HG02852 (cell line): ENCODE measurements around the gene PRDM1.

ENCODE experiments used
- ATAC-seq: cut with Tn5 transposase; IDR thresholded peaks from one replicate; pipeline ENCODE4 v1.9.1; 2021; ENCODE audit warnings: mild to moderate bottlenecking, moderate library complexity; ENCODE audit not compliant: unreplicated experiment

Gene PRDM1

GRCh38 chr6:106085984-106086813 lies at the start of gene PRDM1:
Gene PRDM1, plus strand, starts transcription at chr6:106086336. Its CDS starts 218 bp downstream, at chr6:106086554.
- ATAC-seq = peak; percentile 64

- ATAC-seq = no peak
These were observed 49.1 kb upstream of the PRDM1 start for GRCh38 chr6:106037060-106037459.

GRCh38 chr6:106039897-106040592 lies 46.1 kb upstream of the PRDM1 start:
- ATAC-seq = no peak

- ATAC-seq = no peak
These were observed 42.0 kb upstream of the PRDM1 start for GRCh38 chr6:106044151-106044550.

- ATAC-seq = no peak
These were observed 41.1 kb upstream of the PRDM1 start for GRCh38 chr6:106045077-106045476.

GRCh38 chr6:106046116-106046853 lies 39.9 kb upstream of the PRDM1 start:
- no peak for ATAC-seq

- no peak for ATAC-seq
These were observed 39.3 kb upstream of the PRDM1 start for GRCh38 chr6:106046854-106047200.

- no peak for ATAC-seq
These were observed 37.8 kb upstream of the PRDM1 start for GRCh38 chr6:106048336-106048735.

- ATAC-seq = no peak
These were observed 35.6 kb upstream of the PRDM1 start for GRCh38 chr6:106050538-106050937.

- no peak for ATAC-seq
These were observed 34.9 kb upstream of the PRDM1 start for GRCh38 chr6:106051226-106051625.

GRCh38 chr6:106053484-106054205 lies 32.5 kb upstream of the PRDM1 start:
- no peak for ATAC-seq

- ATAC-seq = no peak
These were observed 30.6 kb upstream of the PRDM1 start for GRCh38 chr6:106055489-106055888.

GRCh38 chr6:106056060-106056745 lies 29.9 kb upstream of the PRDM1 start:
- ATAC-seq = no peak

- ATAC-seq = no peak
These were observed 29.3 kb upstream of the PRDM1 start for GRCh38 chr6:106056746-106057390.

GRCh38 chr6:106059331-106059730 lies 26.8 kb upstream of the PRDM1 start:
- ATAC-seq = no peak

GRCh38 chr6:106060167-106060566 lies 26.0 kb upstream of the PRDM1 start:
- no peak for ATAC-seq

GRCh38 chr6:106063448-106063850 lies 22.7 kb upstream of the PRDM1 start:
- ATAC-seq = no peak

GRCh38 chr6:106064142-106064541 lies 22.0 kb upstream of the PRDM1 start:
- no peak for ATAC-seq

- ATAC-seq = no peak
These were observed 21.4 kb upstream of the PRDM1 start for GRCh38 chr6:106064756-106065155.

- no peak for ATAC-seq
These were observed 19.1 kb upstream of the PRDM1 start for GRCh38 chr6:106066989-106067388.
